K562 (cell line): ENCODE data around the gene CHPF2. TPM values are rescaled to one million over a fixed set of nuclear protein-coding genes. Genes with fewer than 3 reads are reported as not detected.

Experiments used
- BACH1 ChIP-seq: fragments of 200-800 bp; sonication (Bioruptor generic); IDR thresholded peaks from 2 replicates; pipeline ENCODE4 v1.6.1; 2016; ENCODE audit warnings: missing genetic modification characterization, missing compliant biosample characterization
- CCNT2 ChIP-seq: IDR thresholded peaks from 2 replicates; pipeline ENCODE4 v1.6.1; 2011; ENCODE audit warnings: borderline replicate concordance, low read depth, mild to moderate bottlenecking, moderate library complexity, mixed read lengths, low read length; ENCODE audit not compliant: insufficient read length; ENCODE audit errors: extremely low read depth
- FOXJ3 ChIP-seq: sonication (generic); formaldehyde crosslinking; IDR thresholded peaks from 2 replicates; pipeline ENCODE4 v1.4.0; 2020; ENCODE audit warnings: mild to moderate bottlenecking, missing genetic modification reagents
- FOXK1 ChIP-seq: sonication (generic); formaldehyde crosslinking; IDR thresholded peaks from 2 replicates; pipeline ENCODE4 v1.8.0; 2022; ENCODE audit warnings: missing genetic modification reagents, mild to moderate bottlenecking, borderline replicate concordance
- FOXK2 ChIP-seq, 2 experiments: fragments of 450-650 bp; IDR thresholded peaks in 1 of 2; conservative IDR thresholded peaks in 1 of 2; 2 replicates each; pipeline ENCODE4 v1.6.1; 2016; ENCODE audit warnings: low read depth in 2 of 2, mild to moderate bottlenecking in 1 of 2
- GATAD2B ChIP-seq: fragments of 450-650 bp; IDR thresholded peaks from 2 replicates; pipeline ENCODE4 v1.6.1; 2017; ENCODE audit warnings: mild to moderate bottlenecking, borderline replicate concordance
- HMG20B ChIP-seq: fragments of 250-450 bp; sonication (Bioruptor Pico); IDR thresholded peaks from 2 replicates; pipeline ENCODE4 v1.5.0; 2021; ENCODE audit warnings: mild to moderate bottlenecking
- MAFF ChIP-seq: IDR thresholded peaks from 2 replicates; pipeline ENCODE4 v1.6.1; 2012; ENCODE audit warnings: low read length, improper control_type of control experiment
- MCM7 ChIP-seq, 2 experiments: fragments of 450-650 bp; IDR thresholded peaks; 2 replicates each; pipeline ENCODE4 v1.6.1; 2016 to 2018
- NFE2L1 ChIP-seq: fragments of 450-650 bp; IDR thresholded peaks from 2 replicates; pipeline ENCODE4 v1.6.1; 2016; ENCODE audit warnings: missing genetic modification characterization, low read depth, mild to moderate bottlenecking, missing compliant biosample characterization, moderate library complexity, borderline replicate concordance
- NONO ChIP-seq, 2 experiments: fragments of 200-400 bp in 1 of 2; fragments of 450-650 bp in 1 of 2; formaldehyde crosslinking in 1 of 2; IDR thresholded peaks; 2 replicates each; pipeline ENCODE4 v1.6.1; 2017; ENCODE audit warnings: low read depth in 2 of 2, mild to moderate bottlenecking in 2 of 2, moderate library complexity in 2 of 2, low read length in 1 of 2
- NUFIP1 ChIP-seq: fragments of 450-650 bp; IDR thresholded peaks from 2 replicates; pipeline ENCODE4 v1.6.1; 2018; ENCODE audit not compliant: partially characterized antibody
- RBM15 ChIP-seq: fragments of 200-400 bp; formaldehyde crosslinking; IDR thresholded peaks from 2 replicates; pipeline ENCODE4 v1.6.1; 2018; ENCODE audit warnings: mild to moderate bottlenecking, low read length, moderate library complexity; ENCODE audit not compliant: insufficient read depth
- SMARCB1 ChIP-seq: IDR thresholded peaks from 2 replicates; pipeline ENCODE4 v1.6.1; 2011; ENCODE audit warnings: improper control_type of control experiment, low read depth; ENCODE audit not compliant: insufficient read length
- TCF15 ChIP-seq: fragments of 250-450 bp; sonication (Bioruptor Pico); IDR thresholded peaks from 2 replicates; pipeline ENCODE4 v1.8.0; 2022; ENCODE audit warnings: moderate library complexity, mild to moderate bottlenecking, inconsistent platforms
- ZC3H8 ChIP-seq: fragments of 450-650 bp; IDR thresholded peaks from 2 replicates; pipeline ENCODE4 v1.6.1; 2017
- ZFP36 ChIP-seq: fragments of 150-350 bp; IDR thresholded peaks from 2 replicates; pipeline ENCODE4 v1.6.1; 2018; ENCODE audit warnings: low read length, low read depth; ENCODE audit not compliant: partially characterized antibody
- ZNF263 ChIP-seq: sonication (generic); formaldehyde crosslinking; IDR thresholded peaks from 2 replicates; pipeline ENCODE4 v1.8.0; 2022; ENCODE audit warnings: mild to moderate bottlenecking, missing genetic modification reagents, borderline replicate concordance
- ZNF3 ChIP-seq: fragments of 250-450 bp; sonication (Bioruptor Pico); IDR thresholded peaks from 2 replicates; pipeline ENCODE4 v1.5.0; 2021; ENCODE audit warnings: mild to moderate bottlenecking, moderate library complexity
- ZNF551 ChIP-seq: fragments of 250-450 bp; sonication (Bioruptor Pico); IDR thresholded peaks from 2 replicates; pipeline ENCODE4 v1.5.0; 2021; ENCODE audit warnings: mild to moderate bottlenecking, moderate library complexity
- polyA plus RNA-seq, 8 experiments: library from polyadenylated mRNA; depleted of rRNA in 4 of 8; stranded (reverse) in 5 of 8; unstranded in 3 of 8; fragments of >200 nt; fragmentation: Nextera tagmentation in 2 of 8; fragmentation: Illumina TruSeq in 1 of 8; extraction: Ambion mirVana in 2 of 8; extraction: Trizol in 1 of 8; gene quantifications; 2 replicates each; pipeline versions ENCODE4 v1.2.1 to v1.2.3, GENCODE V29; 2011 to 2014; ENCODE audit warnings: inconsistent platforms in 1 of 8, missing spikeins in 1 of 8
- total RNA-seq, 7 experiments: library from RNA; depleted of rRNA in 6 of 7; stranded (reverse); fragments of >200 nt in 6 of 7; fragmentation: Illumina TruSeq in 2 of 7; extraction: Trizol in 2 of 7; gene quantifications; 2 replicates each; pipeline versions ENCODE4 v1.2.1 to v1.2.3, GENCODE V29; 2011 to 2021; ENCODE audit warnings: low replicate concordance in 1 of 7
- TF ChIP-seq, protein P1 (sequence below): fragments of 450-650 bp; IDR thresholded peaks from one replicate; pipeline ENCODE4 v1.6.1; 2018; ENCODE audit warnings: mild to moderate bottlenecking, moderate library complexity; ENCODE audit not compliant: partially characterized antibody
- TF ChIP-seq, protein P2 (sequence below): fragments of 250-450 bp; sonication (Bioruptor Pico); IDR thresholded peaks from 2 replicates; pipeline ENCODE4 v1.5.0; 2020; ENCODE audit warnings: mild to moderate bottlenecking
- TF ChIP-seq, protein P3 (sequence below): fragments of 250-450 bp; sonication (Bioruptor Pico); IDR thresholded peaks from 2 replicates; pipeline ENCODE4 v1.8.0; 2021; ENCODE audit warnings: moderate library complexity, mild to moderate bottlenecking, inconsistent platforms

CHPF2 gene
- total and polyA plus RNA-seq, 9 of the 15 experiments (the other 6 are each of a cell fraction or from before 2014, with no cell fraction given): 0.08 to 32.8 (median 10.5) TPM

DNA sequence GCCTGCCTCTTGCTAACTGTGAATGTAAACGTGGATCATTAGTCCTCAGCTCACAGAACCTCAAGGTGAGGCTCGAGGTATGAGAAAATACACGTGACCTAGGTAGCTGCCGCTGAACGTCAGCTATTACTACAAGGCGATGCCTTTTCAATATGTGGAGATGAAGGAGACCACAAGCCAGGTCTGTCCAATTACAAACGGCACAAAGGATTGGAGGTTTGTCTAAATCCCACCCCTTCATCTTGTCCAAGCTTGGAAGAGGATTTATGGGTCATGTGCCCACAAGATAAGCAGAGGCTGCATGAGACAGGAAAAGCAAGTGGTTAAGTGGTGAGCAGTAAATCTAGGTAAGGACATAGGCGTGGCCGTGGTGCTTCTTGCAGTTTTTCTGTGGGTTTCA is 25.4 kb upstream of the CHPF2 start (continued):
- TF ChIP-seq, protein P1, sequence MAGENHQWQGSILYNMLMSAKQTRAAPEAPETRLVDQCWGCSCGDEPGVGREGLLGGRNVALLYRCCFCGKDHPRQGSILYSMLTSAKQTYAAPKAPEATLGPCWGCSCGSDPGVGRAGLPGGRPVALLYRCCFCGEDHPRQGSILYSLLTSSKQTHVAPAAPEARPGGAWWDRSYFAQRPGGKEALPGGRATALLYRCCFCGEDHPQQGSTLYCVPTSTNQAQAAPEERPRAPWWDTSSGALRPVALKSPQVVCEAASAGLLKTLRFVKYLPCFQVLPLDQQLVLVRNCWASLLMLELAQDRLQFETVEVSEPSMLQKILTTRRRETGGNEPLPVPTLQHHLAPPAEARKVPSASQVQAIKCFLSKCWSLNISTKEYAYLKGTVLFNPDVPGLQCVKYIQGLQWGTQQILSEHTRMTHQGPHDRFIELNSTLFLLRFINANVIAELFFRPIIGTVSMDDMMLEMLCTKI: no peak
- TF ChIP-seq CCNT2 (no peak), FOXJ3 (CRISPR knock-in tag) (no peak), NFE2L1 (tag) (no peak), FOXK2 (conservative IDR thresholded peaks at IDR 0.05 in 1 of 2, IDR thresholded peaks at IDR 0.05 in 1 of 2; ENCODE audit: low read depth in 2 of 2) (no peak), MCM7 (IDR thresholded peaks at IDR 0.05) (no peak), FOXK1 (CRISPR knock-in tag) (no peak), NONO (IDR thresholded peaks at IDR 0.05; ENCODE audit: low read depth in 2 of 2, low read length in 1 of 2) (no peak), SMARCB1 (no peak), MAFF (no peak), ZNF3 (no peak), ZC3H8 (no peak), ZFP36 (no peak), ZNF551 (CRISPR knock-in tag) (no peak), GATAD2B (no peak), NUFIP1 (no peak), RBM15 (no peak), HMG20B (no peak), ZNF263 (CRISPR knock-in tag) (no peak), BACH1 (tag) (no peak), TCF15 (no peak)
- TF ChIP-seq, protein P2, sequence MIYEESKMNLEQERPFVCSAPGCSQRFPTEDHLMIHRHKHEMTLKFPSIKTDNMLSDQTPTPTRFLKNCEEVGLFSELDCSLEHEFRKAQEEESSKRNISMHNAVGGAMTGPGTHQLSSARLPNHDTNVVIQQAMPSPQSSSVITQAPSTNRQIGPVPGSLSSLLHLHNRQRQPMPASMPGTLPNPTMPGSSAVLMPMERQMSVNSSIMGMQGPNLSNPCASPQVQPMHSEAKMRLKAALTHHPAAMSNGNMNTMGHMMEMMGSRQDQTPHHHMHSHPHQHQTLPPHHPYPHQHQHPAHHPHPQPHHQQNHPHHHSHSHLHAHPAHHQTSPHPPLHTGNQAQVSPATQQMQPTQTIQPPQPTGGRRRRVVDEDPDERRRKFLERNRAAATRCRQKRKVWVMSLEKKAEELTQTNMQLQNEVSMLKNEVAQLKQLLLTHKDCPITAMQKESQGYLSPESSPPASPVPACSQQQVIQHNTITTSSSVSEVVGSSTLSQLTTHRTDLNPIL: no peak
- TF ChIP-seq, protein P3, sequence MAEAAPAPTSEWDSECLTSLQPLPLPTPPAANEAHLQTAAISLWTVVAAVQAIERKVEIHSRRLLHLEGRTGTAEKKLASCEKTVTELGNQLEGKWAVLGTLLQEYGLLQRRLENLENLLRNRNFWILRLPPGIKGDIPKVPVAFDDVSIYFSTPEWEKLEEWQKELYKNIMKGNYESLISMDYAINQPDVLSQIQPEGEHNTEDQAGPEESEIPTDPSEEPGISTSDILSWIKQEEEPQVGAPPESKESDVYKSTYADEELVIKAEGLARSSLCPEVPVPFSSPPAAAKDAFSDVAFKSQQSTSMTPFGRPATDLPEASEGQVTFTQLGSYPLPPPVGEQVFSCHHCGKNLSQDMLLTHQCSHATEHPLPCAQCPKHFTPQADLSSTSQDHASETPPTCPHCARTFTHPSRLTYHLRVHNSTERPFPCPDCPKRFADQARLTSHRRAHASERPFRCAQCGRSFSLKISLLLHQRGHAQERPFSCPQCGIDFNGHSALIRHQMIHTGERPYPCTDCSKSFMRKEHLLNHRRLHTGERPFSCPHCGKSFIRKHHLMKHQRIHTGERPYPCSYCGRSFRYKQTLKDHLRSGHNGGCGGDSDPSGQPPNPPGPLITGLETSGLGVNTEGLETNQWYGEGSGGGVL (CRISPR knock-in tag): no peak
